NOMO-1 treated with DMSO at 0.1 percent for 48 hours (cell line): ENCODE measurements around the gene DOCK2.
A peak's percentile ranks its signal among the peaks of the same experiment; 100 is the strongest.
"Not testable (repeated sequence)": the region's sequence is repeated elsewhere in the genome, so short reads cannot be mapped to it uniquely, and the experiment has no call there.

ENCODE experiments used
- DNase-seq: peaks from one replicate; lab custom pipeline; 2025; ENCODE audit not compliant: unreplicated experiment; lab: John Stamatoyannopoulos, UW

The DOCK2 gene

DNA sequence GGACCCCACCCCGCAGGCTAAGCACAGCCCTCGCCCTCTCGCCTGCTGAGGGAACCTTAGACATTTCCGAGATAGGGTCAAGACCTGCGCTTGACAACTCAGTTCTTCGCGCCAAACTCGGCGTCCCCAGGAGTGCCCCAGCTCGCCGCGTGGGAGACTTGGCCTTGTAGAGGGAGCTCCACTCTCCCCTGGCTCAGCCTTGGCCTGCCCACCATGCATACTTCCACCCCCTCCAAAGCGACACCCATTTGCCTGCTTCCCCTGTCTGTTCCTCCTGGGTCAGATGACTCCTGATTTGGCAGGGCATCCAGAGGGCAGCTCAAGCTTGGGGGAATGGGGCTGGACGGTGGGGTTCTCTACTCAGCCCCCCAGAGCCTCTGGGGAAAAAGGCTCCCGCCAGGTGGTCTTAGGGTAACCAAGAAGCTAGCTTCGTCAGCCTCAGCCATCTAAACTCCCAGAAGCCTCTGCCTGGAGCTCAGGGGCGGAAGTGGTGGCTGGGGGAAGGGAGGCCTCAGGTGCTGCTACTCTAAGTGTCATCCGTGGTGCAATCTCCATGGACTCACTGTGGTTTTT lies 560 bp downstream of the DOCK2 start:
- peak; percentile 82 for DNase-seq

DNA sequence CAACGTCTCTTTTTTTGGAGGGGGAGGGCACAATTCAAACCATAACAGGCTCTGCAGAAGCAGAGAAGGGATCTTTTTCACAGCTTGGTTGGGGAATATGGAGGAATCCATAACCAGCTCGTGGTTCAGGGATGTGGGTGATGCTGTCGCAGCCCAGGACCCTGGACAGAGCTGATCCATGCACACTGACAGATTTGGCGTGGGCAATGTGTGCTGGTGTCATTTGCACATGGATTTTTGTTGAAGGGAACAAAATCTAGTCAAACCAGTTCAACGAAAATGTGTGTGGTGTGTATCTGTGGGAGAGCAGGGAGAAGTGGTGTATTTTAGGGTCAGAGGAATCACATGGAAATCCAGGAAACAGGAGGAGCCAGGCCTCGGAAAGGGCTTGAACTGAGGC lies 4.2 kb downstream of the DOCK2 start:
- no peak for DNase-seq

DNA sequence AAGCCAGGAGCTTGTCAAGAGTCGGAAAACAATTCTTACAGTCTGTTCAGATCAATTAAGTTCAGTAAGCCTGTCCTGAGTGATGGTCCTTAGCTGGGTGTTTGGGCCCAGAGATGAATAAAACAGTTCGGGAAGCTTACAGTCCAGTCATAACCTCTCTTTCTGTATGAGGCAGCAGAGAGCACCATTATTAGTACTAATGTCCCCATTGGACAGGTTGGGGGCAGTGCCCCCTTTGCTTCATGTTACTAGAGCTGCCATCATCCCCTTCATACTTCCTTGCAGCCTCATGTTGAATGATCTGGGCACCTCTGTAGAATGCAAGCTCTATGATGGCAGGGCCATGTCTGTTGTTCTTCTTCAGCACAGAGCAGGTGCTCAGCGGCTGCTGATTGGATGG lies 9.8 kb downstream of the DOCK2 start:
- no peak for DNase-seq

DNA sequence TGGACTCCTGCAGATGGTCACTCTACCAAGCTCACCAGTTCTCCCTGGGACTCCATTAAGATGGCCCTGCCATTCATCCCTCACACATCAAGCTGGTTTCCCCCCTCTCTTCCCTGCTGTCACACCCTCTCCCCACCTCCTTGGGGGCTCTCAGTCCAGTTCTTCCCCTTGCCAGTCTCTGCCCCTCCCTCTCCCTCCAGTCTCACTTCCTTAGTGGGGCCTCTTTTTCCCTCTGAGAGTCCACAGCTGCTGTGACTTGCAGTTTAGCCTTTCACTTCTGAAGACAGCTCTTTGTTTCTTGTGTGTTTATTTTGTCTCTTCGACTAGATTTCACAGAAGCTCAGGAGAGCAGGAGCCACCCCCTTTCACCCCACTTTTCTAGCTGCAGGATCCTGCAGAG lies 10.5 kb downstream of the DOCK2 start:
- DNase-seq: peak; percentile 82

DNA sequence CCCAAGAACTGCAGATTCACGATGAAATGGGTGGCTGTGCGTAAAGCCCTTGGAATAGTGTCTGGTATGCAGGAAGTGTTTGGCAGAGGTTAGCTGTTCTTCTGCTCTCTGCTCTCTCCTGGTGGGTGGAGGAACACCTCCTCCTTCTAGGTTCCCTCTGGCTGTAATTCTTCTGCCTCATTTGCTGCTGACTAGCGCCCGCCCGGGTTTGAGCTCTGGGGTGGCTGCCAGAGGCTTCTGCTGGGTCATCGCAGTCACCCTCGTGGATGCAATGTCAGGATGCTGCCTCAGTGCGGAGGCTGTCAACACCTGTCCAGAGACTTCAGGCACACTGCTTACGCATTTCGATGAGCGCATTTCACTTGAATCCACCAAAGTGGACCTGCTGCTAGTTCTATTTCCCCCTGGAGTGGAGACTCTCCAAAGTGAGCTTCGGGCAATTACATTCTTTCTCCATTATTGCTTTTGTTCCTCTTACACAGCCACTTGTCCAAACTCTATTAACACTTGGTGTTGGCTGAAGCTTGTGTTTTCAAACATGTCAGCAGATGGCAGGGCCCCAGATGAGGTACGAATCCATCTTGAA lies 11.7 kb downstream of the DOCK2 start:
- no peak for DNase-seq

DNA sequence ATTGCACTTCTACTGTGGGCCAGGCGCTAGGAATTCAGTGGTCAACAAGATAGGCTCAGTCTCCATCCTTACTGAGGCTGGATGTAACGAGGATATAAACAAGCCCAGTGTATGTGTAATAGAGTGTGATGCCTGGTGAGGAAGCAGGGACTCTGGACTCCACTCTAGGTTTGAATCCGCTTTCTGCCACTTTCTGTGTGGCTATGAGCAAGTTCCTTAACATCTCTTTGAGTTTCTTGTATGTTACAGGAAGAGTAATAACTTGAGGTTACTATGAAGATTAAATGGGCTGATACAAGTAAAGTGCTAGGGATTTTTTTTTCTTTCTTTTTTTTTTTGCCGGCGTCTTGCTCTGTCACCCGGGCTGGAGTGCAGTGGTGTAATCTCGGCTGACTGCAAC lies 12.4 kb downstream of the DOCK2 start:
- no peak for DNase-seq

DNA sequence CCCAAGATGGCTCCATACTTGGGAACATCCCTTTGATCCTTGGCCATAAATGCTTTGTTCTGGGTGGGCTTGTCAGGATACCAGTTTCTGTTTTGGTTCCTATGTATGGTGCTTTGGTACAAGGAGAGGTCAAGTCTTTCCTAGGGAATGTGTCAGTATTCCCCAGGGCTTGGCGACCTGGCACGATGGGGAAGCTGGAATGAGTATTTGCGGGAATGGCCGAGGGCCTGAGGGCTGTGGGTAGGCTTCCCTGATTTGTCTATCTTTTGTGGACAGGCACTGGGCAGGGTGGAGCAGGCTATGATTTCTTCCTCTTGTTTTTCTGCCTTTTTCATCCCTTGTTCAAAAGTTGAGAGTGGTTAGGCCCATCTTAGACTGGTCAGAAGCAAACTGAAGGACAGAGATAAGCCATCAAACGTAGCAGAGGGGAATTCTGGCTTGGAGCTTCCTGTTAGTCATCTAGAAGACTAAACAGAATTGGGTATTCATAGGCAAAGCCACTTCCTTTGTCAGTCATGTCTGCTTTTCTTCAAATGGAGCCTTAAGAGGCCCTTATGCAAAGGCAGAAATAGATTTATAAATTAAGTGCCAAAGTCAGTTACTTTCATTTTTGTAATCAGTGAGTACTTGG lies 13.7 kb downstream of the DOCK2 start:
- DNase-seq: peak; percentile 3

DNA sequence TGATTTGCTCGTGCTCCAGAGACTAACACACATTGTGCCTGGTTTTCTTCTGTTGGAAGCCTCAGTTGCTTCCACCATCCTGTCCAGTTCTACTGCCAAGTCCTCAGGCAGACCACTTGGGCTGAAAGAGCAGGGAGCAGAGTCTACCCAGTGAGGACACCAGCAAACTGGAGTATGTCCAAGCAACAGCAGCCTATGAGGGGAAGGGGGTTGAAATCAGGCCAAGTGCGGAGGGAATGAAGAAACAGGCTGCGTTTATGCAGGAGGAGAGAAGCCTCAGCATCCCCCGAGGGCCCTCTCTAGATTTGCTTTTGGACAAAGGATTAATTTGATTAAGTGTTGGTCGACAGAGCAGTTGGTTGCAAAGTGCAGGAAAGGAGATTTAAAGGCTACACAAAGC lies 14.5 kb downstream of the DOCK2 start:
- DNase-seq: no peak

DNA sequence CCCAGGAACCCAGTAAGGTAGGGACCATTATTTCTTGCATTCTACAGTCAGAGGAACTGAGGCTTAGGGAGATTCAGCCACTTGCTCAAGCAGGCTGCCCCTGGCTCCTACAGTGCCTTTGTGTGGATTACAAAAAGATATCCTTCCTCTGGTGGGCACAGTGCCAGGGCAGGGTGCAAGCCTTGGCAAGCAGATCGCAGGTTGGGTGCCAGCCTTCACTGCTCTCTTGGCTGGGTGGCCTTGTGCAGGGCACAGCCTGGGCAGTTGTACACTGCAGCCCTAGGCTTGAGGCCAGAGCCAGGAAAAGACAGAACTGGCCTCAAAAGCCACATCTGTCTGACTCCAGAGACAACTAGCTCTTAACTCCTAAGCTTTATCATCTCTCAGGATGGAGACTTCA lies 15.0 kb downstream of the DOCK2 start:
- no peak for DNase-seq

DNA sequence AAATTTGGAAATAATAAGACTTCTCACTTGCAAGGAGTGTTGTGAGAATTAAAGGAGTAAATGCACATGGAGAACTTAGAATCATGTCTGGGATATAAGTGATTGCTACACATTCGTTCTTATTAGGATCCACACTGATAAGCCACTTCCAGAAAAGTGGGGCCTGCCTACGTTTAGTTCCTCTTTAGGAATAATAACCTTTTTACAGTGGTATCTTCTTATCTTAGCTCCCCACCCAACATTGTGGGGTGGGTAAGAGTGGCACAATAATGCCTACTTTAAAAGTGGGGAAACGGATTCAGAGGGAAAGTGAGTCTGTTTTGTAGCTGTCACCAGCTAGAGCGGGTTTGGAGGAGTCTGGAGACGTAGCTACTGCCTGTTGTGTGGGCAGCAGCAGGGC lies 16.0 kb downstream of the DOCK2 start:
- DNase-seq: no peak

DNA sequence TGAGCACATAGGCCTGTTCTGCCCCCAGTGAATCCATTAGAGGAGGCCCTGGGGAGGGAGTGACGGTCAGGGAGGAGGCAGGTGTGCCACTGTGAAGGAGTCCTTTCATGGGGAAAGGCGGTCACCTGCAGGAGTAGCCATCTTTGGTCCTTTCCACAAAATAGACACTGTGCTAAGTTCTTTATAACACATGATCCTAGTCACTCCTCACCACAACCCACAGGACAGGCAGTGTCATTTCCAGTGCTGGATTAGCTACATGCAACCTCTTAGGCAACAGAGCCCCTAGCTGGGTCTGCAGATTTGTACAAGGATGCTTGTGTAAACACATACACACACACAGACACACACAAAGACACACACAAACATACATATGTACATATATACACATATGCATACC lies 18.3 kb downstream of the DOCK2 start:
- DNase-seq: no peak

DNA sequence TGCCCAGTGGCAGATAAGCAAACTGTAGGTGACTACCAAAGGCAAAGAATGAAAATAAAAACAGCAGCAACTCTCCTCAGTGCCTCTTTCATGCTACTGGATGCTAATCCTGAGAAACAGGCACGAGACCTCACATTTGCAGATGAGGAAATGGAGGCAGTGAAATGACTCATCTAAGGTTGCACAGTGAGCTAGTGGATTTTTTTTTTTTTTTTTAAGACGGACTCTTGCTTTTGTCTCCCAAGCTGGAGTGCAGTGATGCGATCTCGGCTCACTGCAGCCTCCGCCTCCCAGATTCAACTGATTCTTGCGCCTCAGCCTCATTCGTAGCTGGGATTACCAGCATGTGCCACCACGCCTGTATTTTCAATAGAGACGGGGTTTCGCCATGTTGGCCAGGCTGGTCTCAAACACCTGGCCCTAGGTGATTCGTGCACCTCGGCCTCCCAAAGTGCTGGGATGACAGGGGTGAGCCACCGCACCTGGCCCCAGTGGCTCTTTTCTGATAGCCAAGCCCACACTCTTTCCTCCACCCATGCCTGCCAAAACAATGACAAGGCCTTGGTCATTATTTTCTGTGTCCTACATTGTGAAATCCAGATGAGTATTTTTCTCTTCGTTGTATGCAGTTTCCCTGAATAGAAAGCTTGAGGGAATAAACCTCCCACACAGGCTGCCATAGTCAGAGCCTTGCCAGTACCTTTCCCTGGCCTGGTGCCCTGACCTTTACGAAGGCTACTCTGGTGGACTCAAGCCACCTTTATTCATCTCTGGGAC lies 19.2 kb downstream of the DOCK2 start:
- no peak for DNase-seq

DNA sequence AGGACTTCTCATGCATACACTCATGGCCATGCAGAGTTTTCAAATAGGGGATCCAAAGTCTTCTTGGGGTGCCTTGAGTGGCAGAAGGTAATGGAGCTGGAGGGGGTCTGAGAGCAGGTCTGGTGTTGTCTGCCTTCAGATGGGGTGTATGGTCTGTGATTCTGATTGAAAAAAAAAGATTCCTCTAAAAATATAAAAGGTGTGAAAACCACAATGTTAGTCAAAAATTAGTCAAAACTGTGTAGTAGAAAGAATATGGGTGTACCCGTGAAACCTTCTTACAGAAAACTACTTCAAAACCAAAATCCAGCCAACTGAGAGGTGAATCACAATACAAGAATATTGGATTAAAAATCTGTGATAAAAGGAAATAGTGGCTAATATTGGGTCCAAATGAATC lies 20.1 kb downstream of the DOCK2 start:
- DNase-seq: no peak

DNA sequence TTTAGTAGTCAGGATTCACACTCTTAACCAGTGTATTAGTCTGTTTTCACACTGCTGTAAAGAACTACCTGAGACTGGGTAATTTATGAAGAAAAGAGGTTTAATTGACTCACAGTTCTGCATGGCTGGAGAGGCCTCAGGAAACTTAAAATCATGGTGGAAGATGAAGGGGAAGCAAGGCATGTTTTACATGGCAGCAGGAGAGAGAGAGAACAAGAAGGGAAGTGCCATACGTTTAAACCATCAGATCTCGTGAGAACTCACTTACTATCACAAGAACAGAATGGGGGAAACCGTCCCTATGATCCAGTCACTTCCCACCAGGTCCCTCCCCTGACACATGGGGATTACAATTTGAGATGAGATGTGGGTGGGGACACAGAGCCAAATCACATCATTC lies 25.4 kb downstream of the DOCK2 start:
- not testable (repeated sequence) for DNase-seq

DNA sequence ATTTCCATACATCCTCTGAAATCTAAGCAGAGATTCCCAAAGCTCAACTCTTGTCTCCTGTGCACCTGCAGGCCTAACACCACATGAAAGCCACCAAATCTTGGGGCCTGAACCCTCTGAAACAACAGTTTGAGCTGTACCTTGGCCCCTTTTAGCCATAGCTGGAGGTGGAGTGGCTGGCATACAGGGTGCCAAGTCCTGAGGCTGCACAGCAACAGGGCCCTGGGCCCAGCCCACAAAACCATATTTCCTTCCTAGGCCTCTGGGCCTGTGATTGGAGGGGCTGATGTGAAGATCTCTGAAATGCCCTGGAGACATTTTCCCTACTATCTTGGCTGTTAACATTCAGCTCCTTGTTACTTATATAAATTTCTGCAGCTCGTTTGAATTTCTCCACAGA lies 26.5 kb downstream of the DOCK2 start:
- DNase-seq: no peak

DNA sequence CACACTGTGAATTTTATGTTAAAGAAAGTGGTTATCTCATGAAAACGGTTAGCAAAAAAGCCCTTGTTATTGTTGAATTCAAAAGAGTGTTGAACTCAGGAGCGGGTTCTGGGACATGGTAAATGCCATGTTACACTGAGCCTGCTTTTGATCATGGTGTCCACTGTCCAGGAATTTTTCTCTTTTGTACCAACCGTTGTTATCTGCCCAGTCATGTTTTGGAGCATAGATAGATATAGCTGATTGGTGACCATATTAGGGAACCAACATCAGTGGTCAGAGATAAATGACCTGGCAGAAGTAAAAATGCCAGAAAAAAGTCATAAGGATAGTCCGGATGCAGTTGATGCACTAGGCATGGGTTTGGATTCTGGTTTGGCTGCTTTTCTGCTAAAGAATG lies 29.3 kb downstream of the DOCK2 start:
- no peak for DNase-seq

DNA sequence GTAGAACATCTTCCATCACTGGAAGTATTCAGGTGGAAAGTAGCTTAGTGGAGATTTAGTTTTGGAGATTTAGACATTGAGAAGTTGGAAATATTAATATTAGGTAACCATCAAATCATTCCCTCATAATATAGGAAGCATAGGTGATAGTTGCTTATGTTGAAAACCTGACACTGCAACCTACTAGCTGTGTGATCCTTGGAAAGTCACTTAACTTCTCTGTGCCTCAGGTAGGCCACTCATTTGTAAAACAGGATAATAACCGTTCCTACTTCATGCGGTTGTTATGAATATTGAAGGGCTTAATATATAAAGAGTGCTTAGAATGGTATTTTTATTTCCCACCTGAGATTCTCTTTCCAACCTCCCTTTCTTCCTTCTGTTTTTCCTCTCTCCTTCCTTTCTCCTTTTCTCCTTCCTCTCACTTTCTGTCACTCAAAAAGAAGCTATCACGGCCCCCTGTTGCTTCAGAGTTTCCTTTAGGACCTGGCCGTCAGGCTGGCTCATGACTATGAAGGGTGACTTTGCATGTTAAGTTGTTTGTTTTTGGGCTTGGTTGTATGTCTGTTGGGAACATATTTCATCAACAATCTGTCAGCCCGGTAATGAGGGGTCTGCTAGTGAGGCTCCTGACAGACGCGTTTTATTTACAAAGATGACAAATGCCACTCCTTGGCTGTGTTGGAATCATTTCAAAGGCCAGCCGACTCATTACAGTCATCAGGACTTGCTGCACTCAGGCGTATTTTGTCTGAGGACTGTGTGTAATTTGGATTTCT lies 31.0 kb downstream of the DOCK2 start:
- DNase-seq: no peak

DNA sequence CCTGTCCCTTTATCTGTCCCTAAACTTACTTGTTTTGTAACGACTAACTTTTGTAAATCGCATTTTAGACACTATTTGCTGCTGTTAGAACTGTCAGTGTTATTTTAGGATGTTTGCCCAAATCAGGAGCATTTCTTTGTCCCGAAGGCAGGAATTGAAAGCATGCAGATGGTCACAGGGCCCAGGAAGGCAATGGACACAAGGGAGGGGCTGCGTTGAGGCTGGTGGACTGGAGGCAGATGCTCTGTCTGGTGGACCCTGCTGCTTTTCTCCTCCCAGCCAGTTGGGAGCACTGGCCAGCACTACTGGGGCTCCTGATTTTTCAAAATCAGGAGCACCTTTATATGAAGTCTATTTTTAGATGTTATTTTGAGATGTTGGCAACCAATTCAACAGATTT lies 31.7 kb downstream of the DOCK2 start:
- no peak for DNase-seq

DNA sequence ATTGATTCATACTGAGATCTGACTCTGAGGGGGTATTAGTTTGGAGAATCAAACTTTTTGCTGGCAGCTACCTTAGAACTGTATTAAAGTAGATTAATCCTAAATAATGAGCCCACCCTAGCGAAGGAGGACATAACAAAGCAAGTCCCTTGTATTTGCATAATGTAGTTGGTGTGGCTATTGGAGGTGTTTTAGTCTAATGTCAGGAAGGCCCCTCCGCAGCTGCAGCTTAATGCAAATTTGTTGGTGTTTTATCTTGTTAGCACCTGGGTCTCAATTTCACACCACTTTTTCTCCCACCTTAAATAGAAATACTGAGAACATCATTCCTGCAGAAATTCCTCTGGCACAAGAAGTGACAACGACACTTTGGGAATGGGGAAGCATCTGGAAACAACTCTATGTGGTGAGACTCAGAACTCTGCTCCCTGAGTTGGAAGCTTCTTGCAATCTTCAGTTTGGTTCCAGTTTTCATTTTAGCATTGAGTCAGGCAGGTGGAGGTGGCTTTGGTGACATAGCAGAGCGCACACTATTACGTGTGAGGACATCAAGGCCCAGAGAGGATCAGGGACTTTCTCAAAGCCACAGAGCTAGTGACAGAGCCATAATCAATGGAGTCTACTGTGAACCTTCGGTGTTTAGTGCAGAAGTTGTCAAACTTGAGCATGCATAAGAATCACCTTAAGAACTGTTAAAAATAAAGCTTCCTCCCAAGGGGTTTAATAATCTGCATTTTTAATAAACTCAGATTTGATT lies 33.9 kb downstream of the DOCK2 start:
- DNase-seq: no peak

DNA sequence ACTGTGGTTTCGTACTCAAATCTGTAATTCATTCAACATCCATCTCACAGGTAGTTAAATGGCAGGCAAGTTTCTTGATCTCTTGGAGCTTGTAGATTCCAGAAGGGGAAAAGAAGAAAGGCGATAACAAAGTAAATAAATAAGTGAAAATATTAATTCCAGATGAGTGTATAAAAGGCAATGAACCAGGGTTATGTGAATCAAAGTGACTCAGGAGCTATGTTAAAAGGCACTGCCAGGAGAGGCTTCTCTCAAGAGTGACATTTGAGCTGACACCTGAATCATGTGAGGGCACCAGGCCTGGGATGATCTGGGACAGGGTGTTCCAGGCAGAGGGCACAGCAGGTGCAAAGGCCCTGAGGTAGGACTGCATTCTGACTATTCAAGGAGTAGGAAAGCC lies 45.0 kb downstream of the DOCK2 start:
- DNase-seq: no peak

DNA sequence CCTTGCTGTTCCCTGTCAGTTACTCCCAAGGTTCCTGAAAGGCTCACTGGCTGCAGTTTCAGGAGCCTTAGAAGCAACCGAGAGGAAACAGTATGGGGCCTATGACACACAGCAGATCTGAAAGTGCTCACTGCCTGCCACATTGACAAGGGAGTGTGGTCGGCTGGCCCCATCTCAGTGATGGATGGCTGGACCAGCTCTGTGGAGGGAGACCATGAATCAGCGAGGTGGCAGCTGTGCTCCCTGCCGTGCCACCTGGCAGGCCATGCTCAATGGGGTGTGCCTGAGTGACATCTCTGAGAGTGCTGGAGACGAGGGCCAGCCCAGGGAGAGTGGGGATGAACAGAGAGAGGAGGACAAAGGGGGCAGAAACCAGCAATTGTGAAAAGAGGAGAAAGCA lies 49.1 kb downstream of the DOCK2 start:
- DNase-seq: no peak
